Right ventricle myocardium inferior (tissue), 1 donor: ENCODE results near the gene AMOTL1. TPM values are rescaled to one million over a fixed set of nuclear protein-coding genes. Genes with fewer than 3 reads are reported as not detected.

Experiments
- ATAC-seq: fragments of 200-7000 bp; cut with Tn5 transposase; one replicate; pipeline ENCODE4 v1.9.1; 2020; ENCODE audit warnings: mild to moderate bottlenecking, moderate library complexity
- DNase-seq: peaks from one replicate; pipeline ENCODE4 v3.0.0; 2021; ENCODE audit errors: missing footprints
- intact Hi-C: fragments of 100-400 bp; cut with DNase I; formaldehyde crosslinking; loops from one replicate; pipeline ENCODE4 v1.11.0; 2022
- total RNA-seq: library from RNA; stranded (reverse); fragmentation: NEBNext Ultra II Directional; extraction: Animal tissue kit (Norgen Biotek cat#: 25700); gene quantifications from one replicate; pipeline ENCODE4 v1.2.1, GENCODE V29; 2021
- donor health status: DM: no; HTN: yes; CAD: no; lungs with severe emphysema.

AMOTL1 gene
- total RNA-seq, 1 donor from 2014 or later, result 53.5 TPM

- intact Hi-C loops, result loop anchor here (1.0 kb wide), 1 partner anchor 140 kb away; no protein-coding TSS in a partner anchor
- ATAC-seq (no peak), DNase-seq (no peak)
Observed at GRCh38 chr11:94762995-94763394, 5.2 kb upstream of the AMOTL1 start.

GRCh38 chr11:94766713-94767206 lies 1.4 kb upstream of the AMOTL1 start:
- ATAC-seq, result no peak
- intact Hi-C loops, result no loop called here
- DNase-seq, result no peak

- intact Hi-C loops, result no loop called here
- no peak for ATAC-seq
- no peak for DNase-seq
Observed at GRCh38 chr11:94767291-94767690, 865 bp upstream of the AMOTL1 start.

- peak; percentile 77 for DNase-seq
- ATAC-seq, result peak; percentile 72
- intact Hi-C loops, result no loop called here
Observed at GRCh38 chr11:94768602-94769541, 716 bp downstream of the AMOTL1 start.

- DNase-seq (no peak), ATAC-seq (no peak)
- intact Hi-C loops, result no loop called here
Observed at GRCh38 chr11:94769880-94770279, 1.7 kb downstream of the AMOTL1 start.

- intact Hi-C loops, result no loop called here
- no peak for DNase-seq
Observed at GRCh38 chr11:94770563-94771120, 2.5 kb downstream of the AMOTL1 start.

GRCh38 chr11:94771390-94771789 lies 3.2 kb downstream of the AMOTL1 start:
- DNase-seq, result no peak
- intact Hi-C loops, result no loop called here
- ATAC-seq, result no peak

More at GRCh38 chr11:94770563-94771120, 2.5 kb downstream of the AMOTL1 start:
- ATAC-seq, result no peak

- ATAC-seq (no peak), DNase-seq (no peak)
- intact Hi-C loops, result no loop called here
Observed at GRCh38 chr11:94771951-94772350, 3.8 kb downstream of the AMOTL1 start.

GRCh38 chr11:94773842-94774241 lies 5.7 kb downstream of the AMOTL1 start:
- intact Hi-C loops, result no loop called here
- ATAC-seq (no peak), DNase-seq (no peak)

- intact Hi-C loops, result no loop called here
- no peak for DNase-seq
- ATAC-seq, result no peak
Observed at GRCh38 chr11:94774345-94774744, 6.2 kb downstream of the AMOTL1 start.

GRCh38 chr11:94775567-94776327 lies 7.6 kb downstream of the AMOTL1 start:
- intact Hi-C loops, result no loop called here
- DNase-seq (no peak), ATAC-seq (no peak)

- DNase-seq (no peak), ATAC-seq (peak; percentile 31)
- intact Hi-C loops, result no loop called here
Observed at GRCh38 chr11:94776351-94777321, 8.5 kb downstream of the AMOTL1 start.

GRCh38 chr11:94780432-94780831 lies 12.3 kb downstream of the AMOTL1 start:
- intact Hi-C loops, result no loop called here
- DNase-seq (no peak), ATAC-seq (no peak)

GRCh38 chr11:94781837-94782236 lies 13.7 kb downstream of the AMOTL1 start:
- intact Hi-C loops, result no loop called here
- DNase-seq, result no peak
- ATAC-seq, result no peak

GRCh38 chr11:94782446-94782845 lies 14.3 kb downstream of the AMOTL1 start:
- peak; percentile 38 for ATAC-seq
- intact Hi-C loops, result no loop called here
- DNase-seq, result no peak

- DNase-seq (no peak), ATAC-seq (no peak)
- intact Hi-C loops, result no loop called here
Observed at GRCh38 chr11:94784884-94785283, 16.7 kb downstream of the AMOTL1 start.

GRCh38 chr11:94785509-94785908 lies 17.4 kb downstream of the AMOTL1 start:
- intact Hi-C loops, result no loop called here
- DNase-seq (no peak), ATAC-seq (no peak)
